ENCODE measurements around the gene BCL7A. TPM values are rescaled to one million over a fixed set of nuclear protein-coding genes. Genes with fewer than 3 reads are reported as not detected.

BCL7A gene
- total RNA-seq, 1 experiment from 2014 or later = 14.5 TPM

DNA sequence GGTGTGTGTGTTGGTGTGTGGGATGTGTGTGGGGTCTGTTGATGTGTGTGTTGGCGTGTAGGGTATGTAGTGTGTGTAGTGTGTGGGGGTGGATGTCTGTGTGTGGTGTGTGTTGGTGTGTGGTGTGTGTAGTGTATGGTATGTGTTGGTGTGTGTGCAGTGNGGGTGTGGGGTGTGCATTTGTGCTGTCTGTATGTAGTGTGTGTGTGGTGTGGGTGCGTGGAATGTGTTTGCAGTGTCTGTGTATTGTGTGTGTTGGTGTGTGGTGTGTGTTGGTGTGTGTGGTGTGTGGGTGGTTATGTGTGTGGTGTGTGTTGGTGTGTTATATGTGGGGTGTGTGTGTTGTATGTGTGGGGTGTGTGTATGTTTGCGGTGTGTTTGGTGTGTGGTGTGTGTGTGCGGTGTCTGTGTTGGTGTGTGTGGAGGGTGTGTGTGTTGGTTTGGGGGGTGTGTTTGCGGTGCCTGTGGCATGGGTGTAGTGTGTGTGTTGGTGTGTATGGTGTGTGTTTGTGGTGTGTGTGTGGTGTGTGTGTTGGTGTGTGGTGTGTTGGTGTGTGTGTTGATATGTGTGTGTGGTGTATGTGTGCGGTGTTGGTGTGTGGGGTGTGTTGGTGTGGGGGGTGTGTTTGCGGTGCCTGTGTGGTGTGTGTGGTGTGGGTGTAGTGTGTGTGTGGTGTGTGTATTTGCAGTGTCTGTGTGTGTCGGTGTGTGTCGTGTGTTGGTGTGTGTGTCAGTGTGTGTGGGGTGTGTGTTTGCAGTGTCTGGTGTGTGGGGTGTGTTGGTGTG lies 71.6 kb downstream of the BCL7A start:
- no peaks in the 10 kb centered on the region for H3K36me3 ChIP-seq (ENCODE audit: control insufficient read depth, insufficient read depth, low read length)
- BruUV-seq (replicated peaks) = no TSS peak
- POLR2A ChIA-PET = no interaction called here
- peak overlapping the region; percentile 96 for H3K27ac ChIP-seq (ENCODE audit: low read length)
- ATAC-seq (no peak), DNase-seq (ENCODE audit: low read depth, low spot score) (no peak)
- intact Hi-C loops (cut with micrococcal nuclease; ENCODE audit: unreplicated experiment) (no loop called here), in situ Hi-C loops (cut with HindIII; ENCODE audit: low pct_unique_long_range_greater_than_20kb, low sequenced_read_pairs) (no loop called here)
- no peaks in the 10 kb centered on the region for H3K9me3 ChIP-seq (ENCODE audit: control insufficient read depth, insufficient read depth, low read depth, low read length)
- no peaks in the 10 kb centered on the region for H3K27me3 ChIP-seq (ENCODE audit: control insufficient read depth, insufficient read depth, low read length)
- TF ChIP-seq, protein P1, sequence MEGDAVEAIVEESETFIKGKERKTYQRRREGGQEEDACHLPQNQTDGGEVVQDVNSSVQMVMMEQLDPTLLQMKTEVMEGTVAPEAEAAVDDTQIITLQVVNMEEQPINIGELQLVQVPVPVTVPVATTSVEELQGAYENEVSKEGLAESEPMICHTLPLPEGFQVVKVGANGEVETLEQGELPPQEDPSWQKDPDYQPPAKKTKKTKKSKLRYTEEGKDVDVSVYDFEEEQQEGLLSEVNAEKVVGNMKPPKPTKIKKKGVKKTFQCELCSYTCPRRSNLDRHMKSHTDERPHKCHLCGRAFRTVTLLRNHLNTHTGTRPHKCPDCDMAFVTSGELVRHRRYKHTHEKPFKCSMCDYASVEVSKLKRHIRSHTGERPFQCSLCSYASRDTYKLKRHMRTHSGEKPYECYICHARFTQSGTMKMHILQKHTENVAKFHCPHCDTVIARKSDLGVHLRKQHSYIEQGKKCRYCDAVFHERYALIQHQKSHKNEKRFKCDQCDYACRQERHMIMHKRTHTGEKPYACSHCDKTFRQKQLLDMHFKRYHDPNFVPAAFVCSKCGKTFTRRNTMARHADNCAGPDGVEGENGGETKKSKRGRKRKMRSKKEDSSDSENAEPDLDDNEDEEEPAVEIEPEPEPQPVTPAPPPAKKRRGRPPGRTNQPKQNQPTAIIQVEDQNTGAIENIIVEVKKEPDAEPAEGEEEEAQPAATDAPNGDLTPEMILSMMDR (IDR thresholded peaks at IDR 0.05) = no peak
- TF ChIP-seq POLR2AphosphoS5 (IDR thresholded peaks at IDR 0.05; ENCODE audit: low read depth, low read length) (no peak), TCF7L2 (IDR thresholded peaks at IDR 0.05; ENCODE audit: low read depth, low read length) (no peak)
- H3K4me3 ChIP-seq (ENCODE audit: low read depth in 2 of 2, low read length in 2 of 2) = no peak overlapping the region
- CTCF ChIA-PET = no interaction called here
- peaks cover 67% of the 10 kb centered on the region for H3K4me1 ChIP-seq (ENCODE audit: control insufficient read depth, insufficient read depth, low read length)

DNA sequence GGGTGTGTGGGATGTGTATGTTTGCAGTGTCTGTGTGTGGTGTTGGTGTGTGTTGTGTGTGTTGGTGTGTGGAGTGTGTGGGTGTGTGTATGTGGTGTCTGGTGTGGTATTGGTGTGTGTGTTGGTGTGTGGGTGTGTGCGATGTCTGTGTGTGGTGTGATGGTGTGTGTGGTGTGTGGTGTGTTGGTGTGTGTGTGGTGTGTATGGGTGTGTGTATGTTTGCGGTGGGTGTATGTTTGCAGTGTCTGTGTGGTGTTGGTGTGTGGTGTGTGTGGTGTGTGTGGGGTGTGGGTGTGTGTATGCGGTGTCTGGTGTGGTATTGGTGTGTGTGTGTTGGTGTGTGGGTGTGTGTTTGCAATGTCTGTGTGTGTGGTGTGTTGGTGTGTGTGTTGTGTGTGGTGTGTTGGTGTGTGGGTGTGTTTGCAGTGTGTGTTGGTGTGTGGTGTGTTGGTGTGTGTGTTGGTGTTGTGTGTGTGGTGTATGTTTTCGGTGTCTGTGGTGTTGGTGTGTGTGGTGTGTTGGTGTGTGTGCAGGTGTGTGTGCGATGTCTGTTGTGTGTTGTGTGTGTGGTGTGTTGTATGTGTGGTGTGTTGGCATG lies 72.6 kb downstream of the BCL7A start:
- Histone ChIP-seq H3K4me1 (ENCODE audit: control insufficient read depth, insufficient read depth, low read length) (peaks cover 67% of the 10 kb centered on the region), H3K27ac (ENCODE audit: low read length) (peak overlapping the region; percentile 96), H3K9me3 (ENCODE audit: control insufficient read depth, insufficient read depth, low read depth, low read length) (no peaks in the 10 kb centered on the region), H3K27me3 (ENCODE audit: control insufficient read depth, insufficient read depth, low read length) (no peaks in the 10 kb centered on the region), H3K4me3 (ENCODE audit: low read depth in 2 of 2, low read length in 2 of 2) (no peak overlapping the region), H3K36me3 (ENCODE audit: control insufficient read depth, insufficient read depth, low read length) (no peaks in the 10 kb centered on the region)
- intact Hi-C loops (cut with micrococcal nuclease; ENCODE audit: unreplicated experiment) = no loop called here
- TF ChIP-seq, protein P1 (IDR thresholded peaks at IDR 0.05) = no peak
- no peak for TF ChIP-seq SIN3A (IDR thresholded peaks at IDR 0.05; ENCODE audit: borderline replicate concordance, insufficient read depth, low read depth, low read length)
- no peak for TF ChIP-seq TCF7L2 (IDR thresholded peaks at IDR 0.05; ENCODE audit: low read depth, low read length)
- TF ChIP-seq, protein P2, sequence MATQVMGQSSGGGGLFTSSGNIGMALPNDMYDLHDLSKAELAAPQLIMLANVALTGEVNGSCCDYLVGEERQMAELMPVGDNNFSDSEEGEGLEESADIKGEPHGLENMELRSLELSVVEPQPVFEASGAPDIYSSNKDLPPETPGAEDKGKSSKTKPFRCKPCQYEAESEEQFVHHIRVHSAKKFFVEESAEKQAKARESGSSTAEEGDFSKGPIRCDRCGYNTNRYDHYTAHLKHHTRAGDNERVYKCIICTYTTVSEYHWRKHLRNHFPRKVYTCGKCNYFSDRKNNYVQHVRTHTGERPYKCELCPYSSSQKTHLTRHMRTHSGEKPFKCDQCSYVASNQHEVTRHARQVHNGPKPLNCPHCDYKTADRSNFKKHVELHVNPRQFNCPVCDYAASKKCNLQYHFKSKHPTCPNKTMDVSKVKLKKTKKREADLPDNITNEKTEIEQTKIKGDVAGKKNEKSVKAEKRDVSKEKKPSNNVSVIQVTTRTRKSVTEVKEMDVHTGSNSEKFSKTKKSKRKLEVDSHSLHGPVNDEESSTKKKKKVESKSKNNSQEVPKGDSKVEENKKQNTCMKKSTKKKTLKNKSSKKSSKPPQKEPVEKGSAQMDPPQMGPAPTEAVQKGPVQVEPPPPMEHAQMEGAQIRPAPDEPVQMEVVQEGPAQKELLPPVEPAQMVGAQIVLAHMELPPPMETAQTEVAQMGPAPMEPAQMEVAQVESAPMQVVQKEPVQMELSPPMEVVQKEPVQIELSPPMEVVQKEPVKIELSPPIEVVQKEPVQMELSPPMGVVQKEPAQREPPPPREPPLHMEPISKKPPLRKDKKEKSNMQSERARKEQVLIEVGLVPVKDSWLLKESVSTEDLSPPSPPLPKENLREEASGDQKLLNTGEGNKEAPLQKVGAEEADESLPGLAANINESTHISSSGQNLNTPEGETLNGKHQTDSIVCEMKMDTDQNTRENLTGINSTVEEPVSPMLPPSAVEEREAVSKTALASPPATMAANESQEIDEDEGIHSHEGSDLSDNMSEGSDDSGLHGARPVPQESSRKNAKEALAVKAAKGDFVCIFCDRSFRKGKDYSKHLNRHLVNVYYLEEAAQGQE (IDR thresholded peaks at IDR 0.05; ENCODE audit: insufficient read depth in 1 of 2, low read depth in 2 of 2, low read length in 1 of 2) = no peak
- TF ChIP-seq POLR2AphosphoS5 (IDR thresholded peaks at IDR 0.05; ENCODE audit: low read depth, low read length) = no peak
- DNase-seq (ENCODE audit: low read depth, low spot score) = no peak
- ChIA-PET CTCF (no interaction called here), POLR2A (no interaction called here)
- ATAC-seq = no peak
- in situ Hi-C loops (cut with HindIII; ENCODE audit: low pct_unique_long_range_greater_than_20kb, low sequenced_read_pairs) = no loop called here
- BruUV-seq (replicated peaks) = no TSS peak

Measured in Panc1 (cell line).